Sciatic nerve (tissue), 2 donors: ENCODE results near the gene ESAM. TPM values are rescaled to one million over a fixed set of nuclear protein-coding genes. Genes with fewer than 3 reads are reported as not detected.
A peak's percentile ranks its signal among the peaks of the same experiment; 100 is the strongest.

Experiments used
- ATAC-seq: fragments of 200-7000 bp; cut with Tn5 transposase; one replicate; pipeline ENCODE4 v1.9.1; 2020; ENCODE audit warnings: mild to moderate bottlenecking, moderate library complexity
- DNase-seq: peaks from one replicate; pipeline ENCODE4 v3.0.0-alpha.2; 2020; ENCODE audit warnings: low spot score
- intact Hi-C: fragments of 100-400 bp; cut with DNase I; formaldehyde crosslinking; loops from one replicate; pipeline ENCODE4 v1.14.2; 2022
- total RNA-seq: library from RNA; stranded (reverse); fragmentation: NEBNext Ultra II Directional; extraction: Animal tissue kit (Norgen Biotek cat#: 25700); gene quantifications from one replicate; pipeline ENCODE4 v1.2.1, GENCODE V29; 2021
- donor health status: DM: no; HTN: no; CAD: no.
- donor health status: DM: no; HTN: no; CAD: no.

ESAM gene
- total RNA-seq, 1 donor from 2014 or later, result 61.0 TPM

GRCh38 chr11:124756753-124757227 is 5.3 kb downstream of the ESAM start:
- no peak for ATAC-seq
- intact Hi-C loops, result no loop called here
- DNase-seq, result no peak

- DNase-seq, result no peak
- intact Hi-C loops, result no loop called here
- ATAC-seq, result no peak
These were observed 5.9 kb downstream of the ESAM start for GRCh38 chr11:124756033-124756752.

- intact Hi-C loops, result no loop called here
- no peak for DNase-seq
- no peak for ATAC-seq
These were observed 7.4 kb downstream of the ESAM start for GRCh38 chr11:124754710-124755109.

- DNase-seq (no peak), ATAC-seq (no peak)
- intact Hi-C loops, result no loop called here
These were observed 7.8 kb downstream of the ESAM start for GRCh38 chr11:124754309-124754708.

- intact Hi-C loops, result no loop called here
- DNase-seq (no peak), ATAC-seq (no peak)
These were observed 8.5 kb downstream of the ESAM start for GRCh38 chr11:124753624-124754023.

GRCh38 chr11:124753205-124753604 is 8.9 kb downstream of the ESAM start:
- intact Hi-C loops, result no loop called here
- no peak for DNase-seq
- ATAC-seq, result no peak

- DNase-seq (no peak), ATAC-seq (no peak)
- intact Hi-C loops, result no loop called here
These were observed 9.5 kb downstream of the ESAM start for GRCh38 chr11:124752471-124753102.

- DNase-seq (no peak), ATAC-seq (no peak)
- intact Hi-C loops, result no loop called here
These were observed 10.2 kb downstream of the ESAM start, which contains the start of gene VSIG2 for GRCh38 chr11:124751741-124752470. Gene VSIG2 (minus strand): TSS chr11:124752255. CDS start chr11:124752137, 118 bp downstream.

- ATAC-seq (no peak), DNase-seq (no peak)
- intact Hi-C loops, result no loop called here
These were observed 10.7 kb downstream of the ESAM start for GRCh38 chr11:124751391-124751740.

- intact Hi-C loops, result loop anchor here (10.0 kb wide), 1 partner anchor 75 kb away; the partner anchor contains the start of genes SIAE and SPA17
- no peak for DNase-seq
- no peak for ATAC-seq
These were observed 12.2 kb downstream of the ESAM start for GRCh38 chr11:124749912-124750311.

- DNase-seq, result no peak
- intact Hi-C loops, result loop anchor here (10.0 kb wide), 1 partner anchor 74 kb away; the partner anchor contains the start of genes SIAE and SPA17
These were observed 13.4 kb downstream of the ESAM start for GRCh38 chr11:124748481-124749343.

GRCh38 chr11:124748100-124748418 is 14.0 kb downstream of the ESAM start:
- ATAC-seq (no peak), DNase-seq (no peak)
- intact Hi-C loops, result loop anchor here (10.0 kb wide), 1 partner anchor 73 kb away; the partner anchor contains the start of genes SIAE and SPA17

More at GRCh38 chr11:124748481-124749343, 13.4 kb downstream of the ESAM start:
- ATAC-seq, result no peak

GRCh38 chr11:124747406-124748099 is 14.5 kb downstream of the ESAM start:
- no peak for DNase-seq
- ATAC-seq, result no peak
- intact Hi-C loops, result loop anchor here (10.0 kb wide), 1 partner anchor 73 kb away; the partner anchor contains the start of genes SIAE and SPA17

GRCh38 chr11:124746621-124747243 is 15.4 kb downstream of the ESAM start:
- peak; percentile 66 for ATAC-seq
- DNase-seq, result peak; percentile 76
- intact Hi-C loops, result loop anchor here (10.0 kb wide), 1 partner anchor 72 kb away; the partner anchor contains the start of genes SIAE and SPA17

- DNase-seq, result no peak
- peak; percentile 23 for ATAC-seq
- intact Hi-C loops, result loop anchor here (10.0 kb wide), 1 partner anchor 71 kb away; the partner anchor contains the start of genes SIAE and SPA17
These were observed 16.1 kb downstream of the ESAM start for GRCh38 chr11:124745835-124746620.

- no peak for ATAC-seq
- no peak for DNase-seq
- intact Hi-C loops, result loop anchor here (10.0 kb wide), 1 partner anchor 71 kb away; the partner anchor contains the start of genes SIAE and SPA17
These were observed 16.7 kb downstream of the ESAM start for GRCh38 chr11:124745270-124745834.
